SK-N-SH (cell line): ENCODE measurements around the gene CLMP. TPM values are rescaled to one million over a fixed set of nuclear protein-coding genes. Genes with fewer than 3 reads are reported as not detected.

ENCODE experiments used
- CTCF ChIA-PET: fragments of 300-600, 350-600 bp; formaldehyde crosslinking; extraction: SDS; loops from one replicate; lab custom pipeline; 2021; lab: Yijun Ruan, JAX
- POLR2A ChIA-PET: fragments of 350-600 bp; sonication (Branson Sonifier 250); formaldehyde crosslinking; extraction: SDS; loops from one replicate; lab custom pipeline; 2020; ENCODE audit warnings: antibody characterized with exemption, inconsistent platforms; lab: Yijun Ruan, JAX
- DNase-seq: peaks from one replicate; pipeline ENCODE4 v3.0.0; 2012
- H2AFZ ChIP-seq: fragments of 200-600 bp; sonication (generic); 2 replicates; pipeline ENCODE4 v1.8.1; 2016; ENCODE audit warnings: antibody characterized with exemption, mild to moderate bottlenecking, low read depth
- H3F3A ChIP-seq: fragments of 200-600 bp; sonication (generic); replicated peaks from 2 replicates; pipeline ENCODE3; 2016; ENCODE audit warnings: antibody characterized with exemption, mild to moderate bottlenecking; ENCODE audit not compliant: insufficient read depth
- H3K27ac ChIP-seq, 2 experiments: fragments of 200-500 bp in 1 of 2; fragments of 200-600 bp in 1 of 2; sonication (Bioruptor generic) in 1 of 2; sonication (generic), shearing (Covaris generic) in 1 of 2; 2 replicates each; pipeline versions ENCODE4 v1.5.1 to v1.6.1; 2014 to 2016; ENCODE audit warnings: low read depth in 2 of 2, inconsistent platforms in 1 of 2, low read length in 1 of 2, mild to moderate bottlenecking in 1 of 2, mixed read lengths in 1 of 2
- H3K27me3 ChIP-seq: fragments of 200-600 bp; sonication (generic), shearing (Covaris generic); 2 replicates; pipeline ENCODE4 v1.6.1; 2016; ENCODE audit warnings: mixed run types; ENCODE audit not compliant: insufficient read depth
- H3K36me3 ChIP-seq, 2 experiments: fragments of 200-500 bp in 1 of 2; fragments of 200-600 bp in 1 of 2; sonication (Bioruptor generic) in 1 of 2; sonication (generic) in 1 of 2; replicated peaks in 1 of 2; 2 replicates each; pipeline versions ENCODE3 to v1.5.1; 2014 to 2016; ENCODE audit warnings: low read length in 1 of 2, mild to moderate bottlenecking in 1 of 2; ENCODE audit not compliant: insufficient read depth in 2 of 2, control insufficient read depth in 1 of 2
- H3K4me1 ChIP-seq, 2 experiments: fragments of 200-500 bp in 1 of 2; fragments of 200-600 bp in 1 of 2; sonication (Bioruptor generic) in 1 of 2; sonication (generic), shearing (Covaris generic) in 1 of 2; 2 replicates each; pipeline versions ENCODE4 v1.5.1 to v1.6.1; 2014 to 2016; ENCODE audit warnings: low read depth in 1 of 2, low read length in 1 of 2, mixed run types in 1 of 2; ENCODE audit not compliant: insufficient read depth in 2 of 2, control insufficient read depth in 1 of 2
- H3K4me2 ChIP-seq: fragments of 200-600 bp; sonication (generic), shearing (Covaris generic); 2 replicates; pipeline ENCODE4 v1.6.1; 2017; ENCODE audit warnings: mixed run types
- H3K4me3 ChIP-seq, 2 experiments: fragments of 200-500 bp in 1 of 2; fragments of 200-600 bp in 1 of 2; sonication (Bioruptor generic) in 1 of 2; sonication (generic), shearing (Covaris generic) in 1 of 2; 2 replicates each; pipeline versions ENCODE4 v1.5.1 to v1.8.1; 2014 to 2016; ENCODE audit warnings: low read depth in 2 of 2, inconsistent platforms in 1 of 2, low read length in 1 of 2, mild to moderate bottlenecking in 1 of 2, mixed read lengths in 1 of 2, moderate library complexity in 1 of 2
- H3K79me2 ChIP-seq: fragments of 200-600 bp; sonication (generic); 2 replicates; pipeline ENCODE4 v1.8.1; 2017; ENCODE audit warnings: mild to moderate bottlenecking; ENCODE audit not compliant: insufficient read depth
- H3K9ac ChIP-seq: fragments of 200-600 bp; sonication (generic); 2 replicates; pipeline ENCODE4 v1.6.1; 2017; ENCODE audit warnings: mixed run types
- H3K9me2 ChIP-seq: fragments of 200-600 bp; sonication (generic); 2 replicates; pipeline ENCODE4 v1.6.1; 2017; ENCODE audit warnings: mixed run types
- H3K9me3 ChIP-seq: fragments of 200-600 bp; sonication (generic); 2 replicates; pipeline ENCODE4 v1.6.1; 2017; ENCODE audit warnings: mixed run types, mild to moderate bottlenecking, moderate library complexity
- H4K20me1 ChIP-seq: fragments of 200-600 bp; sonication (generic); 2 replicates; pipeline ENCODE4 v1.6.1; 2017; ENCODE audit warnings: mild to moderate bottlenecking, mixed run types; ENCODE audit not compliant: insufficient read depth
- EP300 ChIP-seq, 2 experiments: IDR thresholded peaks; 2 replicates each; pipeline versions ENCODE4 v1.4.0 to v1.6.1; 2012; ENCODE audit warnings: borderline replicate concordance in 1 of 2, low read depth in 1 of 2, low read length in 1 of 2
- EZH2phosphoT487 ChIP-seq: fragments of 200-600 bp; sonication (generic); IDR thresholded peaks from 2 replicates; pipeline ENCODE4 v1.6.1; 2017; ENCODE audit warnings: low read depth, mixed run types, mild to moderate bottlenecking, antibody characterized with exemption, moderate library complexity, borderline replicate concordance
- FOSL2 ChIP-seq: IDR thresholded peaks from 2 replicates; pipeline ENCODE4 v1.4.0; 2012; ENCODE audit warnings: low read depth, mild to moderate bottlenecking, moderate library complexity, borderline replicate concordance
- FOXM1 ChIP-seq: IDR thresholded peaks from 2 replicates; pipeline ENCODE4 v1.4.0; 2012; ENCODE audit warnings: low read depth, mild to moderate bottlenecking
- JUND ChIP-seq: IDR thresholded peaks from 2 replicates; pipeline ENCODE4 v1.4.0; 2012
- MEF2A ChIP-seq: IDR thresholded peaks from 2 replicates; pipeline ENCODE4 v1.4.0; 2012; ENCODE audit warnings: low read depth, borderline replicate concordance
- MXI1 ChIP-seq: IDR thresholded peaks from 2 replicates; pipeline ENCODE4 v1.6.1; 2012; ENCODE audit warnings: mild to moderate bottlenecking, low read depth, low read length, improper control_type of control experiment
- NFIC ChIP-seq: IDR thresholded peaks from 2 replicates; pipeline ENCODE4 v1.4.0; 2012; ENCODE audit warnings: borderline replicate concordance
- RCOR1 ChIP-seq: fragments of 150-350 bp; IDR thresholded peaks from 2 replicates; pipeline ENCODE4 v1.6.1; 2017; ENCODE audit warnings: antibody characterized with exemption, low read length
- RFX5 ChIP-seq: IDR thresholded peaks from 2 replicates; pipeline ENCODE4 v1.6.1; 2012; ENCODE audit warnings: mild to moderate bottlenecking, improper control_type of control experiment, low read length
- SIN3A ChIP-seq: IDR thresholded peaks from 2 replicates; pipeline ENCODE4 v1.6.1; 2012; ENCODE audit warnings: low read depth, mild to moderate bottlenecking, low read length, moderate library complexity, borderline replicate concordance
- SMC3 ChIP-seq: IDR thresholded peaks from 2 replicates; pipeline ENCODE4 v1.6.1; 2012; ENCODE audit warnings: low read depth, low read length, improper control_type of control experiment
- TAF1 ChIP-seq: IDR thresholded peaks from 2 replicates; pipeline ENCODE4 v1.6.1; 2012; ENCODE audit warnings: low read depth, mild to moderate bottlenecking, low read length, moderate library complexity, borderline replicate concordance
- WGBS: methylation state at CpG from one replicate; pipeline ENCODE4 v1.1.6; 2017; ENCODE audit warnings: low lambda C conversion rate; 5-methylcytosine and 5-hydroxymethylcytosine counted together
- polyA plus RNA-seq, 3 experiments: library from polyadenylated mRNA; depleted of rRNA; stranded (reverse); fragments of >200 nt; gene quantifications; 2 replicates each; pipeline ENCODE4 v1.2.3, GENCODE V29; 2012
- TF ChIP-seq, protein P1 (sequence below): fragments of 150-350 bp; IDR thresholded peaks from 2 replicates; pipeline ENCODE4 v1.6.1; 2016; ENCODE audit warnings: mild to moderate bottlenecking, low read depth, low read length
- TF ChIP-seq, protein P2 (sequence below): IDR thresholded peaks from 2 replicates; pipeline ENCODE4 v1.6.1; 2012; ENCODE audit warnings: mild to moderate bottlenecking, low read depth, low read length, moderate library complexity
- TF ChIP-seq, protein P3 (sequence below): IDR thresholded peaks from 2 replicates; pipeline ENCODE4 v1.4.0; 2012; ENCODE audit warnings: low read depth, borderline replicate concordance

Gene CLMP
- polyA plus RNA-seq, 1 of the 3 experiments (the other 2 are of a cell fraction) = 61.9 TPM

DNA sequence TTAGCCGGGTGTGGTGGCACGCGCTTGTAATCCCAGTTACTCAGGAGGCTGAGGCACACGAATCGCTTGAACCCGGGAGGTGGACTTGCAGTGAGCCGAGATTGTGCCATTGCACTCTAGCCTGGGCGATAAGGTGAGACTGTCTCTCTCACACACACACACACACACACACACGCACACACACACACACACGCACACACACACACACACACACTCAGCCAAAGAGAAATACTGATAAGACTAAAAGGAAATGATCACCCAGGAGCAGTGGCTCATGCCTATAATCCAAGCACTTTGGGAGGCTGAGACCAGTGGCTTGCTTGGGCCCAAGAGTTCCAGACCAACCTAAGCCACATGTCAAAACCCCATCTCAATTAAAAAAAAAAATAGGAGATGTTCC, 153.9 kb downstream of the CLMP start:
- no peak for DNase-seq
- Histone ChIP-seq H3K4me3 (no peak overlapping the region), H3K9ac (no peak overlapping the region), H3K27ac (no peak overlapping the region), H3K36me3 (no peaks in the 10 kb centered on the region), H3K4me1 (peaks cover 9% of the 10 kb centered on the region in 2 experiments; a peak in 2 of 4 replicates), H3K9me3 (no peaks in the 10 kb centered on the region), H4K20me1 (no peaks in the 10 kb centered on the region), H3K9me2 (no peaks in the 10 kb centered on the region), H3K79me2 (no peaks in the 10 kb centered on the region), H3F3A (peaks cover 8% of the 10 kb centered on the region), H2AFZ (no peak overlapping the region), H3K27me3 (no peaks in the 10 kb centered on the region), H3K4me2 (no peak overlapping the region)
- ChIA-PET CTCF (no interaction called here), POLR2A (no interaction called here)
- WGBS = 100% methylated on average over 10 of the region's 10 CpGs
- TF ChIP-seq RCOR1 = no peak
- no peak for TF ChIP-seq TAF1
- TF ChIP-seq, protein P1, sequence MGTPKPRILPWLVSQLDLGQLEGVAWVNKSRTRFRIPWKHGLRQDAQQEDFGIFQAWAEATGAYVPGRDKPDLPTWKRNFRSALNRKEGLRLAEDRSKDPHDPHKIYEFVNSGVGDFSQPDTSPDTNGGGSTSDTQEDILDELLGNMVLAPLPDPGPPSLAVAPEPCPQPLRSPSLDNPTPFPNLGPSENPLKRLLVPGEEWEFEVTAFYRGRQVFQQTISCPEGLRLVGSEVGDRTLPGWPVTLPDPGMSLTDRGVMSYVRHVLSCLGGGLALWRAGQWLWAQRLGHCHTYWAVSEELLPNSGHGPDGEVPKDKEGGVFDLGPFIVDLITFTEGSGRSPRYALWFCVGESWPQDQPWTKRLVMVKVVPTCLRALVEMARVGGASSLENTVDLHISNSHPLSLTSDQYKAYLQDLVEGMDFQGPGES = no peak
- no peak for TF ChIP-seq EZH2phosphoT487
- TF ChIP-seq NFIC = no peak
- TF ChIP-seq, protein P2, sequence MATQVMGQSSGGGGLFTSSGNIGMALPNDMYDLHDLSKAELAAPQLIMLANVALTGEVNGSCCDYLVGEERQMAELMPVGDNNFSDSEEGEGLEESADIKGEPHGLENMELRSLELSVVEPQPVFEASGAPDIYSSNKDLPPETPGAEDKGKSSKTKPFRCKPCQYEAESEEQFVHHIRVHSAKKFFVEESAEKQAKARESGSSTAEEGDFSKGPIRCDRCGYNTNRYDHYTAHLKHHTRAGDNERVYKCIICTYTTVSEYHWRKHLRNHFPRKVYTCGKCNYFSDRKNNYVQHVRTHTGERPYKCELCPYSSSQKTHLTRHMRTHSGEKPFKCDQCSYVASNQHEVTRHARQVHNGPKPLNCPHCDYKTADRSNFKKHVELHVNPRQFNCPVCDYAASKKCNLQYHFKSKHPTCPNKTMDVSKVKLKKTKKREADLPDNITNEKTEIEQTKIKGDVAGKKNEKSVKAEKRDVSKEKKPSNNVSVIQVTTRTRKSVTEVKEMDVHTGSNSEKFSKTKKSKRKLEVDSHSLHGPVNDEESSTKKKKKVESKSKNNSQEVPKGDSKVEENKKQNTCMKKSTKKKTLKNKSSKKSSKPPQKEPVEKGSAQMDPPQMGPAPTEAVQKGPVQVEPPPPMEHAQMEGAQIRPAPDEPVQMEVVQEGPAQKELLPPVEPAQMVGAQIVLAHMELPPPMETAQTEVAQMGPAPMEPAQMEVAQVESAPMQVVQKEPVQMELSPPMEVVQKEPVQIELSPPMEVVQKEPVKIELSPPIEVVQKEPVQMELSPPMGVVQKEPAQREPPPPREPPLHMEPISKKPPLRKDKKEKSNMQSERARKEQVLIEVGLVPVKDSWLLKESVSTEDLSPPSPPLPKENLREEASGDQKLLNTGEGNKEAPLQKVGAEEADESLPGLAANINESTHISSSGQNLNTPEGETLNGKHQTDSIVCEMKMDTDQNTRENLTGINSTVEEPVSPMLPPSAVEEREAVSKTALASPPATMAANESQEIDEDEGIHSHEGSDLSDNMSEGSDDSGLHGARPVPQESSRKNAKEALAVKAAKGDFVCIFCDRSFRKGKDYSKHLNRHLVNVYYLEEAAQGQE = no peak
- no peak for TF ChIP-seq MXI1
- TF ChIP-seq, protein P3, sequence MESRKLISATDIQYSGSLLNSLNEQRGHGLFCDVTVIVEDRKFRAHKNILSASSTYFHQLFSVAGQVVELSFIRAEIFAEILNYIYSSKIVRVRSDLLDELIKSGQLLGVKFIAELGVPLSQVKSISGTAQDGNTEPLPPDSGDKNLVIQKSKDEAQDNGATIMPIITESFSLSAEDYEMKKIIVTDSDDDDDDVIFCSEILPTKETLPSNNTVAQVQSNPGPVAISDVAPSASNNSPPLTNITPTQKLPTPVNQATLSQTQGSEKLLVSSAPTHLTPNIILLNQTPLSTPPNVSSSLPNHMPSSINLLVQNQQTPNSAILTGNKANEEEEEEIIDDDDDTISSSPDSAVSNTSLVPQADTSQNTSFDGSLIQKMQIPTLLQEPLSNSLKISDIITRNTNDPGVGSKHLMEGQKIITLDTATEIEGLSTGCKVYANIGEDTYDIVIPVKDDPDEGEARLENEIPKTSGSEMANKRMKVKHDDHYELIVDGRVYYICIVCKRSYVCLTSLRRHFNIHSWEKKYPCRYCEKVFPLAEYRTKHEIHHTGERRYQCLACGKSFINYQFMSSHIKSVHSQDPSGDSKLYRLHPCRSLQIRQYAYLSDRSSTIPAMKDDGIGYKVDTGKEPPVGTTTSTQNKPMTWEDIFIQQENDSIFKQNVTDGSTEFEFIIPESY = no peak
- no peak for TF ChIP-seq JUND
- TF ChIP-seq SIN3A = no peak
- TF ChIP-seq FOXM1 = no peak
- TF ChIP-seq MEF2A = no peak
- TF ChIP-seq EP300 (IDR thresholded peaks at IDR 0.05; ENCODE audit: borderline replicate concordance in 1 of 2, low read depth in 1 of 2, low read length in 1 of 2) = no peak
- TF ChIP-seq SMC3 = no peak
- TF ChIP-seq RFX5 = no peak
- TF ChIP-seq FOSL2 = no peak
